Lung (tissue), 12 donors: ENCODE results near the gene TTYH3. TPM values are rescaled to one million over a fixed set of nuclear protein-coding genes. Genes with fewer than 3 reads are reported as not detected.

Experiments
- ATAC-seq: fragments of 200-7000 bp; cut with Tn5 transposase; one replicate; pipeline ENCODE4 v1.9.1; 2020; ENCODE audit warnings: moderate number of reproducible peaks; ENCODE audit not compliant: insufficient read depth, low FRiP score
- DNase-seq, 3 donors: peaks; one replicate each; pipeline ENCODE4 v3.0.0-alpha.2; 2013 to 2017
- H3K27ac ChIP-seq, 2 donors: one replicate each; pipeline ENCODE4 v1.5.1; 2013; ENCODE audit warnings: mild to moderate bottlenecking in 2 of 2, moderate library complexity in 2 of 2, control low read depth in 1 of 2, inconsistent platforms in 1 of 2, low read depth in 1 of 2, low read length in 1 of 2
- H3K27me3 ChIP-seq, 3 donors: one replicate each; pipeline ENCODE4 v1.5.1; 2013; ENCODE audit warnings: low read length in 2 of 3; ENCODE audit not compliant: control insufficient read depth in 3 of 3, insufficient read depth in 3 of 3
- H3K36me3 ChIP-seq, 4 donors: one replicate each; pipeline ENCODE4 v1.5.1; 2013; ENCODE audit warnings: low read length in 4 of 4, mild to moderate bottlenecking in 1 of 4, moderate library complexity in 1 of 4; ENCODE audit not compliant: control insufficient read depth in 4 of 4, insufficient read depth in 4 of 4
- H3K4me1 ChIP-seq, 5 donors: one replicate each; pipeline ENCODE4 v1.5.1; 2013; ENCODE audit warnings: low read length in 5 of 5, mild to moderate bottlenecking in 2 of 5, moderate library complexity in 1 of 5; ENCODE audit not compliant: control insufficient read depth in 5 of 5, insufficient read depth in 5 of 5
- H3K4me3 ChIP-seq: one replicate; pipeline ENCODE4 v1.5.1; 2013; ENCODE audit warnings: mild to moderate bottlenecking, control low read depth, moderate library complexity
- H3K9ac ChIP-seq, 2 donors: one replicate each; pipeline ENCODE4 v1.5.1; 2013; ENCODE audit warnings: low read length in 2 of 2, control low read depth in 1 of 2; ENCODE audit not compliant: insufficient read depth in 1 of 2
- H3K9me3 ChIP-seq, 4 donors: one replicate each; pipeline ENCODE4 v1.5.1; 2013; ENCODE audit warnings: low read length in 3 of 4, mild to moderate bottlenecking in 1 of 4, moderate library complexity in 1 of 4; ENCODE audit not compliant: control insufficient read depth in 4 of 4, insufficient read depth in 3 of 4
- CTCF ChIP-seq: IDR thresholded peaks from 2 replicates; pipeline ENCODE4 v1.5.1; 2012; ENCODE audit warnings: mild to moderate bottlenecking; ENCODE audit errors: control extremely low read depth, extremely low read depth
- WGBS, 2 donors: extraction: QIAGEN DNeasy Blood & Tissue Kit; methylation state at CpG; one replicate each; pipeline ENCODE4 v1.1.7; 2013; 5-methylcytosine and 5-hydroxymethylcytosine counted together
- polyA plus RNA-seq, 2 donors: library from polyadenylated mRNA; stranded (reverse); fragments of 200-250 nt; gene quantifications; one replicate each; pipeline ENCODE4 v1.2.1, GENCODE V29; 2013
- total RNA-seq, 2 donors: library from RNA; depleted of rRNA in 1 of 2; stranded (reverse); fragments of >200 nt in 1 of 2; gene quantifications; one replicate each; pipeline ENCODE4 v1.2.1, GENCODE V29; 2014 to 2021
- donor health status: control.
- donor health status: control.
- donor health status: Bipolar disorder and iron deficiency.
- donor health status: healthy.
- donor health status: DM: yes; HTN: yes; CAD: no.

TTYH3 gene
- total and polyA plus RNA-seq, 4 donors: 14.3 to 74.0 (median 55.8) TPM

- peaks cover 0 to 16% (median 0%) of the 10 kb centered on the region in 5 donors for H3K4me1 ChIP-seq
- H3K36me3 ChIP-seq: no peaks in the 10 kb centered on the region
- 36 to 59% methylated on average over 16 to 17 of the region's 17 CpGs for WGBS, 2 donors
- DNase-seq: peak; percentile 45 to 58 (median 54)
- TF ChIP-seq CTCF: no peak
- no peak overlapping the region for H3K27ac ChIP-seq
- no peak for ATAC-seq
- peaks cover 2 to 30% (median 23%) of the 10 kb centered on the region in 3 donors for H3K27me3 ChIP-seq
- H3K9ac ChIP-seq: no peak overlapping the region
- H3K4me3 ChIP-seq: no peak overlapping the region
- peaks cover 0 to 8% (median under 1%) of the 10 kb centered on the region in 4 donors for H3K9me3 ChIP-seq
These were observed 55.6 kb downstream of the TTYH3 start for GRCh38 chr7:2687338-2687869.

GRCh38 chr7:2687881-2688318 is 56.1 kb downstream of the TTYH3 start, which contains the start of gene AMZ1:
Gene AMZ1 (plus strand): TSS chr7:2688202. CDS start chr7:2700452, 12,250 bp downstream.
- no peak within 1 kb of the TSS for H3K4me3 ChIP-seq
- H3K36me3 ChIP-seq: no peaks in the 10 kb centered on the region
- TF ChIP-seq CTCF: no peak
- H3K9me3 ChIP-seq: peaks cover 0 to 6% (median under 1%) of the 10 kb centered on the region in 4 donors
- 3 to 7% methylated on average over 19 to 41 of the region's 41 CpGs for WGBS, 2 donors
- no peak for DNase-seq
- peaks cover 0 to 16% (median 0%) of the 10 kb centered on the region in 5 donors for H3K4me1 ChIP-seq
- peaks cover 2 to 30% (median 23%) of the 10 kb centered on the region in 3 donors for H3K27me3 ChIP-seq
- no peak within 1 kb of the TSS for H3K9ac ChIP-seq
- no peak for ATAC-seq
- H3K27ac ChIP-seq: no peak within 1 kb of the TSS

- DNase-seq (no peak), ATAC-seq (peak; percentile 31)
- Histone ChIP-seq H3K9ac (no peak overlapping the region), H3K27ac (no peak overlapping the region), H3K27me3 (peaks cover 2 to 30% (median 23%) of the 10 kb centered on the region in 3 donors), H3K36me3 (no peaks in the 10 kb centered on the region), H3K4me3 (no peak overlapping the region), H3K4me1 (peaks cover 0 to 16% (median 0%) of the 10 kb centered on the region in 5 donors), H3K9me3 (peaks cover 0 to 3% (median 0%) of the 10 kb centered on the region in 4 donors)
- 6 to 11% methylated on average over 59 to 62 of the region's 62 CpGs for WGBS, 2 donors
- no peak for TF ChIP-seq CTCF
These were observed 56.9 kb downstream of the TTYH3 start for GRCh38 chr7:2688409-2689342.
